PC-3 (cell line): ENCODE measurements around the gene THADA. TPM values are rescaled to one million over a fixed set of nuclear protein-coding genes. Genes with fewer than 3 reads are reported as not detected.

ENCODE experiments used
- ATAC-seq: fragments of 200-7000 bp; cut with Tn5 transposase; 2 replicates; pipeline ENCODE4 v1.9.1; 2020; ENCODE audit warnings: mild to moderate bottlenecking, moderate library complexity
- BruUV-seq: library from RNA; stranded (reverse); fragments of 400-500 nt; replicated peaks from 2 replicates; lab custom pipeline; 2021; lab: Mats Ljungman, UMichigan
- CTCF ChIA-PET: fragments of 300-600 bp; sonication (Branson Sonifier 250); formaldehyde crosslinking; loops from one replicate; lab custom pipeline; 2022; ENCODE audit warnings: antibody characterized with exemption; lab: Charles Lee
- POLR2A ChIA-PET: fragments of 300-600 bp; sonication (Branson Sonifier 250); formaldehyde crosslinking; loops from one replicate; lab custom pipeline; 2022; ENCODE audit warnings: antibody characterized with exemption; ENCODE audit not compliant: unreplicated experiment; lab: Charles Lee
- DNase-seq: peaks from one replicate; pipeline ENCODE4 v3.0.0-alpha.2; 2015
- H2AFZ ChIP-seq: fragments of 300-600 bp; sonication (generic); 2 replicates; pipeline ENCODE4 v1.6.0; 2016; ENCODE audit warnings: antibody characterized with exemption, low read length
- H3F3A ChIP-seq: fragments of 300-600 bp; sonication (generic); one replicate; pipeline ENCODE4 v1.6.0; 2017; ENCODE audit warnings: antibody characterized with exemption, low read length, control low read depth, mild to moderate bottlenecking; ENCODE audit not compliant: unreplicated experiment
- H3K27ac ChIP-seq: fragments of 300-600 bp; sonication (generic); 2 replicates; pipeline ENCODE4 v1.5.1; 2016; ENCODE audit warnings: mild to moderate bottlenecking, low read length
- H3K27me3 ChIP-seq: fragments of 300-600 bp; sonication (generic); 2 replicates; pipeline ENCODE4 v1.6.1; 2016; ENCODE audit warnings: low read length, mixed read lengths
- H3K36me3 ChIP-seq: fragments of 300-600 bp; sonication (generic); 2 replicates; pipeline ENCODE4 v1.6.1; 2016; ENCODE audit warnings: low read depth, mixed run types, low read length, mixed read lengths
- H3K4me1 ChIP-seq: fragments of 300-600 bp; sonication (generic); 2 replicates; pipeline ENCODE4 v1.5.1; 2016; ENCODE audit warnings: low read length; ENCODE audit not compliant: insufficient read depth
- H3K4me2 ChIP-seq: fragments of 300-600 bp; sonication (generic); 2 replicates; pipeline ENCODE4 v1.6.0; 2016; ENCODE audit warnings: low read length
- H3K4me3 ChIP-seq: fragments of 300-600 bp; sonication (generic); 2 replicates; pipeline ENCODE4 v1.5.1; 2016; ENCODE audit warnings: mild to moderate bottlenecking, low read length, mixed read lengths
- H3K79me2 ChIP-seq: fragments of 300-600 bp; sonication (generic); 2 replicates; pipeline ENCODE4 v1.6.1; 2017; ENCODE audit warnings: low read length, mixed read lengths
- H3K9ac ChIP-seq: fragments of 300-600 bp; sonication (generic); 2 replicates; pipeline ENCODE4 v1.6.0; 2016; ENCODE audit warnings: mild to moderate bottlenecking, low read length
- H3K9me2 ChIP-seq: fragments of 300-600 bp; sonication (generic); replicated peaks from 2 replicates; pipeline ENCODE4 v1.6.1; 2016; ENCODE audit warnings: mixed run types, low read length, mixed read lengths
- H3K9me3 ChIP-seq: fragments of 300-600 bp; sonication (generic); 2 replicates; pipeline ENCODE4 v1.6.1; 2016; ENCODE audit warnings: low read length, mixed read lengths
- H4K20me1 ChIP-seq: fragments of 300-600 bp; sonication (generic); 2 replicates; pipeline ENCODE4 v1.6.1; 2016; ENCODE audit warnings: low read length, mixed read lengths
- CTCF ChIP-seq: fragments of 300-600 bp; sonication (generic); conservative IDR thresholded peaks from 2 replicates; pipeline ENCODE4 v1.5.1; 2017; ENCODE audit warnings: antibody characterized with exemption, low read depth, mild to moderate bottlenecking, low read length
- EZH2 ChIP-seq: fragments of 300-600 bp; sonication (generic); IDR thresholded peaks from one replicate; pipeline ENCODE4 v1.6.1; 2017; ENCODE audit warnings: antibody characterized with exemption, mild to moderate bottlenecking, low read length; ENCODE audit not compliant: unreplicated experiment
- EZH2phosphoT487 ChIP-seq: fragments of 300-600 bp; sonication (generic); IDR thresholded peaks from 2 replicates; pipeline ENCODE4 v1.6.1; 2018; ENCODE audit warnings: mild to moderate bottlenecking, antibody characterized with exemption, low read length, borderline replicate concordance
- intact Hi-C: fragments of 100-400 bp; cut with micrococcal nuclease; formaldehyde crosslinking; loops from 2 replicates; pipeline ENCODE4 v1.9.0; 2023
- total RNA-seq: library from RNA; depleted of rRNA; stranded (reverse); fragments of >200 nt; gene quantifications from 2 replicates; pipeline ENCODE4 v1.2.3, GENCODE V29; 2014

The THADA gene
- total RNA-seq, 1 experiment from 2014 or later: 33.6 TPM

GRCh38 chr2:43331422-43331821 lies 264.4 kb downstream of the THADA start:
- Histone ChIP-seq H3K4me2 (no peak overlapping the region), H3K27ac (no peak overlapping the region), H3K4me3 (no peak overlapping the region), H2AFZ (no peak overlapping the region), H3K9me3 (no peaks in the 10 kb centered on the region), H3K79me2 (no peaks in the 10 kb centered on the region), H3K4me1 (peaks cover 2% of the 10 kb centered on the region), H3K36me3 (no peaks in the 10 kb centered on the region), H3K9me2 (no peaks in the 10 kb centered on the region), H4K20me1 (no peaks in the 10 kb centered on the region), H3K27me3 (no peaks in the 10 kb centered on the region), H3K9ac (no peak overlapping the region), H3F3A (no peaks in the 10 kb centered on the region)
- ATAC-seq: no peak
- POLR2A ChIA-PET: no interaction called here
- BruUV-seq: no TSS peak
- intact Hi-C loops: no loop called here
- CTCF ChIA-PET: no interaction called here
- TF ChIP-seq EZH2 (no peak), EZH2phosphoT487 (no peak)
- DNase-seq: no peak

- no peaks in the 10 kb centered on the region for H3F3A ChIP-seq
- TF ChIP-seq EZH2: no peak
- TF ChIP-seq EZH2phosphoT487: no peak
- no peak for TF ChIP-seq CTCF
These were observed 266.2 kb downstream of the THADA start for GRCh38 chr2:43329637-43330036.

GRCh38 chr2:43328832-43329231 lies 267.0 kb downstream of the THADA start:
- no TSS peak for BruUV-seq
- H3K27me3 ChIP-seq: no peaks in the 10 kb centered on the region
- CTCF ChIA-PET: no interaction called here
- H2AFZ ChIP-seq: no peak overlapping the region
- no peaks in the 10 kb centered on the region for H3K36me3 ChIP-seq
- no peak for TF ChIP-seq EZH2
- no peak for TF ChIP-seq EZH2phosphoT487
- TF ChIP-seq CTCF: no peak
- no peaks in the 10 kb centered on the region for H3K9me3 ChIP-seq
- no peak overlapping the region for H3K4me3 ChIP-seq
- ATAC-seq (no peak), DNase-seq (no peak)
- POLR2A ChIA-PET: no interaction called here
- H4K20me1 ChIP-seq: no peaks in the 10 kb centered on the region
- H3K79me2 ChIP-seq: no peaks in the 10 kb centered on the region
- no peak overlapping the region for H3K4me2 ChIP-seq
- H3K4me1 ChIP-seq: peaks cover 13% of the 10 kb centered on the region
- no peaks in the 10 kb centered on the region for H3K9me2 ChIP-seq
- no peak overlapping the region for H3K9ac ChIP-seq
- H3F3A ChIP-seq: no peaks in the 10 kb centered on the region
- intact Hi-C loops: no loop called here
- H3K27ac ChIP-seq: no peak overlapping the region

More at GRCh38 chr2:43329637-43330036, 266.2 kb downstream of the THADA start:
- no peak overlapping the region for H3K9ac ChIP-seq
- H3K9me2 ChIP-seq: no peaks in the 10 kb centered on the region
- H3K9me3 ChIP-seq: no peaks in the 10 kb centered on the region
- no TSS peak for BruUV-seq
- POLR2A ChIA-PET: no interaction called here
- no peak for DNase-seq
- CTCF ChIA-PET: no interaction called here
- no peaks in the 10 kb centered on the region for H3K79me2 ChIP-seq
- no peak overlapping the region for H2AFZ ChIP-seq
- H3K4me1 ChIP-seq: peaks cover 13% of the 10 kb centered on the region
- H3K27ac ChIP-seq: no peak overlapping the region
- no peaks in the 10 kb centered on the region for H3K36me3 ChIP-seq
- no peak for ATAC-seq
- intact Hi-C loops: no loop called here
- H3K4me2 ChIP-seq: no peak overlapping the region
- no peaks in the 10 kb centered on the region for H4K20me1 ChIP-seq
- no peak overlapping the region for H3K4me3 ChIP-seq
- H3K27me3 ChIP-seq: no peaks in the 10 kb centered on the region
